NCI-H1417 treated with DMSO at 0.1 percent for 48 hours (cell line): ENCODE data around the gene ARHGAP26.
"Not testable (repeated sequence)": the region's sequence is repeated elsewhere in the genome, so short reads cannot be mapped to it uniquely, and the experiment has no call there.

Source experiments
- DNase-seq: peaks from one replicate; lab custom pipeline; 2025; lab: John Stamatoyannopoulos, UW

The ARHGAP26 gene

GRCh38 chr5:142981886-142982820, 212.0 kb downstream of the ARHGAP26 start:
- no peak for DNase-seq

DNA sequence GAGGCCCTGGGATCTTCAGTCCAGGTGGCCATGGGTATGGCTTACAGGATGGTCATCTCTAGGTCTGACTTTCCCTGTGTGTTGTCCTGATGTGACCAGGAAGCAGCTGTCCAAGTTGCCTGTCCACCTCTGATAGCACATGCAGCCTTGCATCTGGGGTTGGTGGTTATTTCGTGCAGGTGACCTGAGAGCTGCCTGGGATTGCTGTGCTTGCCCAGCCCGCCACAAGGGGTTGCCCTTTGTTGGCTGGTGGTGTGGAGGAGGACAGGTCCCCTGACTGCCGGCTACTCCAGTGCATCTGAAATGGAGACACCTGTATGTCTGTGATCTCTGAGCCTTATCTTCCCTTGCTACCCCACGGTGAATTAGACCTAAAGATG, 212.6 kb downstream of the ARHGAP26 start:
- DNase-seq = no peak

- no peak for DNase-seq
Observed at GRCh38 chr5:142984011-142984410, 213.8 kb downstream of the ARHGAP26 start.

GRCh38 chr5:142984525-142984924, 214.3 kb downstream of the ARHGAP26 start:
- no peak for DNase-seq

DNA sequence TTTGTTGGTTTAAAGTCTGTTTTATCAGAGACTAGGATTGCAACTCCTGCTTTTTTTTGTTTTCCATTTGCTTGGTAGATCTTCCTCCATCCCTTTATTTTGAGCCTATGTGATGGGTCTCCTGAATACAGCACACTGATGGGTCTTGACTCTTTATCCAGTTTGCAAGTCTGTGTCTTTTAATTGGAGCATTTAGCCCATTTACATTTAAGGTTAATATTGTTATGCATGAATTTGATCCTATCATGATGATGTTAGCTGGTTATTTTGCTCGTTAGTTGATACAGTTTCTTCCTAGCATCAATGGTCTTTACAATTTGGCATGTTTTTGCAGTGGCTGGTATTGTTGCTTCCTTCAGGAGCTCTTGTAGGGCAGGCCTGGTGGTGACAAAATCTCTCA, 219.1 kb downstream of the ARHGAP26 start:
- not testable (repeated sequence) for DNase-seq

DNA sequence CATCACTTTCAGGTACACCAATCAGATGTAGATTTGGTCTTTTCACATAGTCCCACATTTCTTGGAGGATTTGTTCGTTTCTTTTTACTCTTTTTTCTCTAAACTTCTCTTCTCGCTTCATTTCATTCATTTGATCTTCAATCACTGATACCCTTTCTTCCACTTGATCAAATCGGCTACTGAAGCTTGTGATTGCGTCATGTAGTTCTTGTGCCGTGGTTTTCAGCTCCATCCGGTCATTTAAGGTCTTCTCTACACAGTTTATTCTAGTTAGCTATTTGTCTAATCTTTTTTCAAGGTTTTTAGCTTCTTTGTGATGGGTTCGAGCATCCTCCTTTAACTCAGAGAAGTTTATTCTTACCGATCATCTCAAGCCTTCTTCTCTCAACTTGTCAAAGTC, 219.9 kb downstream of the ARHGAP26 start:
- DNase-seq = not testable (repeated sequence)

GRCh38 chr5:142994218-142994617, 224.0 kb downstream of the ARHGAP26 start:
- no peak for DNase-seq

- not testable (repeated sequence) for DNase-seq
Observed at GRCh38 chr5:142995621-142996020, 225.4 kb downstream of the ARHGAP26 start.

DNA sequence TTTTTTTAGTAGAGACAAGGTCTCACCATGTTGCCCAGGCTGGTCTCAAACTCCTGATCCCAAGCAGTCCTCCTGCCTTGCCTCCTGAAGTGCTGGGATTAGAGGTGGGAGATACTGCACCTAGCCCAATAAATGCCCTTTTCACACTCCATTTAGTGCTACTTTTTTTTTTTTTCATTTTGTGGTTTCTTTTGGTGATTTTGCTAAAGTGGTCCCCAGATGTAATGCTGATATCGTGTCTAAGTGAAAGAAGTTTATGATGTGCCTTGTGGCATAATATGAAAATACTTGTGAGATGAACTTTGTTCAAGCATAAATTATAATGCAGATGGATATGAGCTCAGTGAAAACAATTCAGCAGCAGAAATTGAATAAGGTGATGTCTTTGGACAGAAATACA, 227.4 kb downstream of the ARHGAP26 start:
- no peak for DNase-seq

GRCh38 chr5:142998316-142999020, 228.3 kb downstream of the ARHGAP26 start:
- no peak for DNase-seq

GRCh38 chr5:143000551-143000950, 230.4 kb downstream of the ARHGAP26 start:
- DNase-seq = not testable (repeated sequence)

- no peak for DNase-seq
Observed at GRCh38 chr5:143001764-143002351, 231.7 kb downstream of the ARHGAP26 start.

DNA sequence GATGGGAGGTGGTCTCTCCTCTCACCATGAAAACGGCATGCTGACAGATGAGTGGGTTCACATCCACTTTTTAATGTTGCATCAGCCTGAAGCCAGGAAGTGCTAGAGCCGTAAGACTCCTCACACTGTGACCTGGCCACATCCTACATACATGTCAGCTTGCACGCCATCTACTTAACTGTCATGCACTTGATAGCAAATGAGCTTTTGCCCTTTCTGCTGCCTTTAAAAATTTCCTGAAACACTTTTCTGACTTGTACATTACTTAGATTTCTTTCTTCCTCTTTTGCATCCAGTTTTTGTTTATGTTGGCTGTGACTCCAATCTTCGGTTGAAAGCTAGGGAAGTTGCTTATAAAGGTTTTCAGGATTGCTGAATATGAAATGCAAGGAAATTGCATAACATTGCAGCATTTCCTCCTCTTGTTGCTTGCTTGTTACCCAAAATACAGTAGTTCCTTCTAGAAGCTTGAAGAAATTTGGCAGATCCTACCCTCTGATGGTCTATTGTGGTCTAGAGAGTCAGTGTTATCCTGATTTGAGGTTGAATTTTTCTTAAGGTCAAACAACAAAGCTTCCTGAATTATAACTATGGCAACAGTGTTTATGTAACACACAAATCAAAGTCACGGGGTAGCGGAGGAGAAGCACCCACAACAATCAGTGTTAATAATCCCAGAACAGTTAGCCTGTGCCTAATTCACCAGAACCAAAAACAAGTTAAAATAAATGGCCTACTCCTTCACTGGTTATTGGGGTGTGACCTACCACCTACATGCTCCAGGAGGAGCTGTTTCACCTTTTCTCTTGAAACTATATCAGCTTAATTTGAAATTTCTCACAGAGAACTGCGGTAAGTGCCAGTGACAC, 232.5 kb downstream of the ARHGAP26 start:
- no peak for DNase-seq

GRCh38 chr5:143003328-143003636, 233.1 kb downstream of the ARHGAP26 start:
- DNase-seq = no peak

DNA sequence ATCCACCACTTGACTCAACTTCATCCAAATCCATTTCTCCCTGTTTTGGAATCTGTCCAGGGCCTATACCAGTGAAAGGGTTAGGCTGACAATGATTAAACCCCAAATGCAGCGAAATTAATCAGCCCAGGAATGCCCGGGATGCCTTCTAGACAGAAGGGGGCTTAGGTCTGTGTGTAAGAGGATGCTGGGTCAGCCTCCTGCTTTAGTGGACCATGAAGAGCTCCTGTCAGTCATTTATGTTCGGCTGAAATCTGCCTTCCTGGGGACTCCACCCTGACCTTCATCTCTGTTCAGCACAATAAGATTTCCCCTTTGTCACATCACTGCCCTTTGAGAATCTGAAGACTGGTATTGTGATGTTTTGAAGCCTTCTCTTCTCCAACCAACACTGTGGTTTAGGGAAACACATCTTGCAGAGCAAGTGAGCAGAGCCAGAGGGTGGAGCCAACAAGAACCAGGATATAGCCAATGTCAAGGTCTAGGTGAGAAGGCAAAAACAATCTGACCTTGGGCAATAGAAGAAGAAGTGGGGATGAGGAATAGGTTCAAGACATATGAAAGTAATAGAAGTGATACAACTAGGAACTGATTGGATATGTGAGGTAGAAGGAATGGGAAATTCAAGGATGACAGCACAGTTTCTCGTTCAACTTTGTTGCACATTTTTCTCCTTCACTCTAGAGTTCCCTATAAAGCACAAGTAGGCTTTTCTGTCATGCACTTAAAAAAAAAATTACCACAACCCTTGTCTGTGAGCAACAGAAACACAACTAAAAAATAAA, 234.4 kb downstream of the ARHGAP26 start:
- no peak for DNase-seq

- no peak for DNase-seq
Observed at GRCh38 chr5:143006501-143006900, 236.3 kb downstream of the ARHGAP26 start.

DNA sequence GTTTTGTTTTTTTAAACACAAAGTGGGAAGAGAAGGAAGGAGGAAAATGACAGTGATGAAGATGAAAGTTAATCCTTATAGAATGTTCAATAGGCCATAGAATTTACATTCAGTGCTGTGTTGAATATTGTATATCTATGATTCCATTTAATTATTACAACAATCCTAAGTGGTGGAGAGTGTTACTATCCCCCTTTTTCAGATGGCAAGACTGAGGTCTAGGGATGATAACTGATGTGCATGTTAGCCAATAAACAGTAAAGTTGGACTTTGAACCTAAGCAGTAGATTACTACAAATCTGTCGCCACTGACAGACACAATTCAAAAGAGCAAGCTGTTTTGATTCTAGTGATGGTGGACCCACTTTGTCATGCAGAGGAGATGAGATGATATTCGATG, 237.9 kb downstream of the ARHGAP26 start:
- no peak for DNase-seq

- no peak for DNase-seq
Observed at GRCh38 chr5:143008809-143009521, 238.8 kb downstream of the ARHGAP26 start.

DNA sequence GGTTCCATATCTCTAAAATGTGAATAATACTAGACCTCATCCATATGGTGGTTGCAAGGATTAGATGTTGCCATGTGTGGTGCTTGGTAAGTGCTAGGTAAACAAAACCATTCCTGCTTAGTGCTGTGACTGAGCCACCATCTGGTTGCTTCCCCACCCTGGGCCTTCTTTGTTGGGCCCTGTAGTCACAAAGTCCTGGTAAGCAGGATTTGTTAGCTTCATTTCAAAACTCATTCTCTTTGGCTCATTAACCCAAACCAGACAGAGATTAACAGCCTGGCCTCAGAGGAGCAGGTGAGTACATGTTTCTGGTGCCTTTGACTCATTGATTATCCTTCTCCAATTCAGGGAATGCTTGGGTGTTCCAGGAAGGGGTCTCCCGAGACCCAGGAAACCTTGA, 240.2 kb downstream of the ARHGAP26 start:
- no peak for DNase-seq

DNA sequence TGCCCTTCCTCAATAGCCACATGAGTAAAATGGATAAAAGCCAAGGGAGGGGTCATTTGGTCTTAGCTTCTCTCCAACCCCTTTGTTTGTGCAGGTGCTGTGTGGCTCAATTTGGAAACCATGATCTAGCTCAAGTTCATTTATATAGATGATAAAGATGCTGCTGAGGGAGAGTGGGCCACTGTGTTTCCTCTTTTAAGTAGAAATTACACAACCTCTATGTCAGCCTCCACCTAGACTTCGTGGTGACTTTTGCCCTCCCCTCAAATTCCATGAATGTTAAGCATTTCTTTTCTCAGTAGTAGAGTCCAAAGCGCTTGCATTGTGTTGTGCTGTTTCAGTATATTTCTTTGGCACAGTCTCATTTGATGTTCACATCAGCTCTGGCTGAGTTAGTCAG, 241.4 kb downstream of the ARHGAP26 start:
- no peak for DNase-seq
